NCI-H1436 treated with DMSO at 0.1 percent for 48 hours (cell line): ENCODE measurements around the gene KIAA0586.

Experiments
- DNase-seq: peaks from one replicate; lab custom pipeline; 2025; lab: John Stamatoyannopoulos, UW

The KIAA0586 gene

DNA sequence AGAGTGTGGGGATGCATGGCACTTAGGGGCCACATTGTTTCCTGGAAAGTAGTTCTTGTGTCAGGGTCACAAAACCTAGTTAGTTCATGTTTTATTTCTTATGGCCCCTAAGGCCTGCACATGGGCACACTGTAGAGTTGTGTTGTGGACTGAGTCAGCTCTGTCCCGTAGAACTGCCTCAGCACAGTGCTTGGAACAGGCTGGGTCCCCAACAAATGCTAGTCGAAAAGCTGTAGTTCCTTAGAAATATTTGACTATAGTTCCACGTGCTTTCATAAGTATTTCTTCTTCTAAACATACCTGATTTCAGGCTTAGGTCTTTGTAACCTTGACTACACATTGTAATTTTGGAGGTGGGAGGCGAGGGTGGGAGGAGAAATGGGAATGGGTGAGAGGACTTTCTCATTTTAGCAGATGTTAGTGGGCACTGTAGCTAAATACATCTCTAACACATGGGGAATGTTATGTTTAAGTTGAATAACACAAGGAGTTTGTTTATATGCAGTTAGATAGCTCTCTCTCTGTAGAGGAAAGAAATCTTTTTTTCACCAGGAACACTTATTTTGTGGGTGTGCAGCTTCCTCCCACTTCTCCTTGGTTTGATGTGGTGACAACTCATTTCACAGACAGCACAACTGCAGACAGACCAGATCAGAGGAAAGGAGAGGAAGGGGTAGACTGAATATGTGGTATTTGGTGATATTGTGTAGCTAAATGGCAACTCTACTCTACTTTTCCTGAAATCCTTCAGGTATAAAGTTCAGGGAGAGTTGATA lies 170.7 kb downstream of the KIAA0586 start:
- no peak for DNase-seq

DNA sequence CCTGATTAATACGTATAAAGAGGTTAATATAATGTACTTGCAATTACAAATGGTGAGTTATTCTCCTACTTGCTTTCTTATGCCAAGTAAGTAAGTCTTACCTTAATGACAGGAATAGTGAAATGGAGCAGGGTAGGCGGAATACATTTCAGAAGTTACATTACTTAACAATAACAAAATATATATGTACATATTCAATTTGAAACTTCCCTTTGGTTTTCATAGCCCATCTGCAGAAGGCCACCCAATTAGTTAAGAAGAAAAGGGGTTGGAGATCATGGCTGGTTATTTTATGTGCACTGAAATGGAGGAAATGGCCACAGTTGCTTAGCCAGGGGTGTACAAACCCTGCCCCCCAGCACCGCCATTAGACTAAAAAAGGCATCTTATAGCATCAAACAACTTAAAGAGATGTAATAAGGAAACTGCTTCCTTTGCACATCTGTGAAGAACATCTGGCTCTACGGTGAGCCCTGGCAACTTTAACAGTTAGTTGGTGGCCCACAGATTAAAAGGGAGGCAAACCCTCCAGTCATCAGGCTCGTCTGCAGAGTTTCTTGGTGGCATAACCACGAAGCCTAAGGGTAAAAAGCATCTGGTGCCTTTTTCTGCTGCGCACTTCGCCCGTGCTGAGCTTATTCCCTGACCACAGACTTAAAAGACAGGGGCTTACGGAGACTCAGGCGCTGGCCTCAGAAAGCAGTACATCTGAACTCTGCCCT lies 171.4 kb downstream of the KIAA0586 start:
- no peak for DNase-seq

DNA sequence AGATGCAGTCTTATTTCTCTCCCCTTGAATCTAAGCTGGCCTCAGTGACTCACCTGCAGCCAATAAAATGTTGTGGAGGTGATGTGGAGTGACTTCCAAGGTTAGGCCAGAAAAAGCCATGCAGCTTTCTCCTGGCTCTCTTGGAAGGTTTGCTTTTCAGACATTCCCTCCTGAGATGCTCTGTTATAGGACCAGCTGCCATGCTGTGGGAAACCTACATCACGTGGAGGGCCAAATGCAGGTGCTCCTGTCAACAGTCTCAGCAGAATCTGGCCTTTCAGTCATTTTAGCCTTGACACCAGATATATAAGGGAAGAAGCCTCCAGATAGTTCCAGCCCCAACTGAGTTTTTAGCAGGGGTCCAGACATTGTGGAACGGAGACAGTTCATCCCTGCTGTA lies 172.2 kb downstream of the KIAA0586 start:
- DNase-seq: no peak
